ENCODE measurements around the gene CIBAR2. TPM values are rescaled to one million over a fixed set of nuclear protein-coding genes. Genes with fewer than 3 reads are reported as not detected.

CIBAR2 gene
- total RNA-seq, 1 donor from 2014 or later: 4.9 TPM

- H3K4me1 Mint-ChIP-seq (ENCODE audit: unreplicated experiment): peaks cover 43% of the 10 kb centered on the region
- peaks cover 10% of the 10 kb centered on the region for H3K36me3 Mint-ChIP-seq
- H3K27ac Mint-ChIP-seq: no peak overlapping the region
- H3K4me3 Mint-ChIP-seq: no peak overlapping the region
- no peaks in the 10 kb centered on the region for H3K27me3 Mint-ChIP-seq
- no peaks in the 10 kb centered on the region for H3K9me3 Mint-ChIP-seq
- TF ChIP-seq CTCF (conservative IDR thresholded peaks at IDR 0.05): no peak
- DNase-seq (ENCODE audit: extremely low spot score, unreplicated experiment): no peak
Observed at GRCh38 chr16:85081765-85082164, 30.5 kb downstream of the CIBAR2 start.

- TF ChIP-seq CTCF (conservative IDR thresholded peaks at IDR 0.05): no peak
- Mint-ChIP-seq H3K9me3 (no peaks in the 10 kb centered on the region), H3K4me3 (peak overlapping the region; percentile 64), H3K4me1 (ENCODE audit: unreplicated experiment) (peaks cover 43% of the 10 kb centered on the region), H3K27ac (peak overlapping the region; percentile 66), H3K27me3 (no peaks in the 10 kb centered on the region), H3K36me3 (peaks cover 11% of the 10 kb centered on the region)
- DNase-seq (ENCODE audit: extremely low spot score, unreplicated experiment): no peak
Observed at GRCh38 chr16:85081038-85081437, 31.2 kb downstream of the CIBAR2 start.

- Mint-ChIP-seq H3K27me3 (no peaks in the 10 kb centered on the region), H3K9me3 (no peaks in the 10 kb centered on the region), H3K4me3 (no peak overlapping the region), H3K4me1 (ENCODE audit: unreplicated experiment) (peaks cover 34% of the 10 kb centered on the region), H3K36me3 (peaks cover 17% of the 10 kb centered on the region), H3K27ac (no peak overlapping the region)
- no peak for TF ChIP-seq CTCF (conservative IDR thresholded peaks at IDR 0.05)
- DNase-seq (ENCODE audit: extremely low spot score, unreplicated experiment): no peak
Observed at GRCh38 chr16:85079785-85080570, 32.3 kb downstream of the CIBAR2 start.

GRCh38 chr16:85078952-85079351, 33.3 kb downstream of the CIBAR2 start:
- H3K4me1 Mint-ChIP-seq (ENCODE audit: unreplicated experiment): peaks cover 35% of the 10 kb centered on the region
- no peak overlapping the region for H3K4me3 Mint-ChIP-seq
- no peaks in the 10 kb centered on the region for H3K9me3 Mint-ChIP-seq
- no peak for DNase-seq (ENCODE audit: extremely low spot score, unreplicated experiment)
- H3K27ac Mint-ChIP-seq: no peak overlapping the region
- no peaks in the 10 kb centered on the region for H3K27me3 Mint-ChIP-seq
- TF ChIP-seq CTCF (conservative IDR thresholded peaks at IDR 0.05): no peak
- H3K36me3 Mint-ChIP-seq: peaks cover 20% of the 10 kb centered on the region

- H3K27ac Mint-ChIP-seq: no peak overlapping the region
- H3K4me3 Mint-ChIP-seq: no peak overlapping the region
- DNase-seq (ENCODE audit: extremely low spot score, unreplicated experiment): no peak
- H3K27me3 Mint-ChIP-seq: no peaks in the 10 kb centered on the region
- H3K36me3 Mint-ChIP-seq: peaks cover 20% of the 10 kb centered on the region
- H3K4me1 Mint-ChIP-seq (ENCODE audit: unreplicated experiment): peaks cover 29% of the 10 kb centered on the region
- no peak for TF ChIP-seq CTCF (conservative IDR thresholded peaks at IDR 0.05)
- no peaks in the 10 kb centered on the region for H3K9me3 Mint-ChIP-seq
Observed at GRCh38 chr16:85078226-85078625, 34.0 kb downstream of the CIBAR2 start.

Measured in type B pancreatic cell (in vitro differentiated cells).